Neuronal stem cell (in vitro differentiated cells): ENCODE data around the gene MBD3L2.
"Not testable (repeated sequence)": the region's sequence is repeated elsewhere in the genome, so short reads cannot be mapped to it uniquely, and the experiment has no call there.

Experiments
- DNase-seq: peaks from one replicate; pipeline ENCODE4 v3.0.0-alpha.2; 2013; ENCODE audit warnings: low spot score
- H2AFZ ChIP-seq: one replicate; pipeline ENCODE4 v1.6.1; 2013; ENCODE audit warnings: mild to moderate bottlenecking, low read length, inconsistent platforms
- H2AK5ac ChIP-seq: 2 replicates; pipeline ENCODE4 v1.6.1; 2013; ENCODE audit warnings: low read depth, mild to moderate bottlenecking, inconsistent platforms, low read length, moderate library complexity, mixed read lengths
- H2BK120ac ChIP-seq: 2 replicates; pipeline ENCODE4 v1.6.1; 2013; ENCODE audit warnings: low read depth, mild to moderate bottlenecking, inconsistent platforms, low read length, moderate library complexity, mixed read lengths
- H2BK12ac ChIP-seq: one replicate; pipeline ENCODE4 v1.6.1; 2013; ENCODE audit warnings: low read length, inconsistent platforms
- H2BK15ac ChIP-seq: 2 replicates; pipeline ENCODE4 v1.6.1; 2013; ENCODE audit warnings: mild to moderate bottlenecking, low read length, inconsistent platforms, mixed read lengths
- H2BK5ac ChIP-seq: one replicate; pipeline ENCODE4 v1.6.1; 2013; ENCODE audit warnings: inconsistent platforms, mild to moderate bottlenecking, low read length, moderate library complexity
- H3K14ac ChIP-seq: one replicate; pipeline ENCODE4 v1.6.1; 2013; ENCODE audit warnings: low read length, inconsistent platforms
- H3K18ac ChIP-seq: 2 replicates; pipeline ENCODE4 v1.6.1; 2013; ENCODE audit warnings: low read length, inconsistent platforms
- H3K23ac ChIP-seq: 2 replicates; pipeline ENCODE4 v1.6.1; 2013; ENCODE audit warnings: low read depth, mild to moderate bottlenecking, mixed read lengths, low read length, inconsistent platforms; ENCODE audit not compliant: poor library complexity
- H3K27ac ChIP-seq: replicated peaks from 3 replicates; pipeline ENCODE4 v1.5.1; 2013; ENCODE audit warnings: low read length, inconsistent platforms
- H3K27me3 ChIP-seq, 3 experiments: 2 replicates each; pipeline ENCODE4 v1.6.1; 2013; ENCODE audit warnings: low read length in 3 of 3, mild to moderate bottlenecking in 2 of 3, inconsistent platforms in 1 of 3, low read depth in 1 of 3, mixed read lengths in 1 of 3, moderate library complexity in 1 of 3; ENCODE audit not compliant: control insufficient read depth in 3 of 3, insufficient read depth in 3 of 3
- H3K36me3 ChIP-seq, 2 donors: replicated peaks in 1 of 2; 2 replicates each; pipeline ENCODE4 v1.6.1; 2013; ENCODE audit warnings: low read length in 2 of 2; ENCODE audit not compliant: control insufficient read depth in 2 of 2, insufficient read depth in 2 of 2
- H3K4ac ChIP-seq: 2 replicates; pipeline ENCODE4 v1.6.1; 2013; ENCODE audit warnings: inconsistent platforms, mild to moderate bottlenecking, low read length, moderate library complexity
- H3K4me1 ChIP-seq, 2 donors: 1 replicate in 1 of 2; 2 replicates in 1 of 2; pipeline ENCODE4 v1.6.1; 2013; ENCODE audit warnings: low read length in 2 of 2, low read depth in 1 of 2; ENCODE audit not compliant: control insufficient read depth in 2 of 2, insufficient read depth in 1 of 2
- H3K4me2 ChIP-seq: one replicate; pipeline ENCODE4 v1.6.1; 2013; ENCODE audit warnings: mild to moderate bottlenecking, low read length, inconsistent platforms; ENCODE audit not compliant: insufficient read depth, poor library complexity, severe bottlenecking
- H3K4me3 ChIP-seq, 2 donors: 2 replicates each; pipeline ENCODE4 v1.5.1; 2013; ENCODE audit warnings: low read length in 2 of 2, mild to moderate bottlenecking in 2 of 2, inconsistent platforms in 1 of 2, moderate library complexity in 1 of 2
- H3K79me1 ChIP-seq: one replicate; pipeline ENCODE4 v1.6.1; 2013; ENCODE audit warnings: low read depth, mild to moderate bottlenecking, inconsistent platforms, low read length, moderate library complexity
- H3K9ac ChIP-seq: one replicate; pipeline ENCODE4 v1.6.1; 2013; ENCODE audit warnings: mild to moderate bottlenecking, low read depth, low read length, inconsistent platforms; ENCODE audit not compliant: poor library complexity
- H3K9me3 ChIP-seq, 2 donors: replicated peaks in 1 of 2; 2 replicates each; pipeline versions ENCODE3 to v1.6.1; 2013; ENCODE audit warnings: low read length in 2 of 2, mild to moderate bottlenecking in 2 of 2, inconsistent platforms in 1 of 2, low read depth in 1 of 2, mixed read lengths in 1 of 2, moderate library complexity in 1 of 2; ENCODE audit not compliant: control insufficient read depth in 2 of 2, insufficient read depth in 1 of 2
- H4K8ac ChIP-seq: one replicate; pipeline ENCODE4 v1.6.1; 2013; ENCODE audit warnings: low read depth, mild to moderate bottlenecking, inconsistent platforms, low read length, moderate library complexity
- H4K91ac ChIP-seq: one replicate; pipeline ENCODE4 v1.6.1; 2013; ENCODE audit warnings: low read length, low read depth, mild to moderate bottlenecking, inconsistent platforms; ENCODE audit not compliant: poor library complexity
- WGBS, 2 donors: extraction: QIAGEN DNeasy Blood & Tissue Kit; methylation state at CpG; one replicate each; pipeline ENCODE4 v1.1.7; 2013; ENCODE audit warnings: missing lambda C conversion rate in 2 of 2, mixed read lengths in 1 of 2; ENCODE audit not compliant: insufficient read length in 2 of 2, insufficient replicate concordance in 1 of 2; ENCODE audit errors: extremely low coverage in 2 of 2; 5-methylcytosine and 5-hydroxymethylcytosine counted together

Gene MBD3L2

DNA sequence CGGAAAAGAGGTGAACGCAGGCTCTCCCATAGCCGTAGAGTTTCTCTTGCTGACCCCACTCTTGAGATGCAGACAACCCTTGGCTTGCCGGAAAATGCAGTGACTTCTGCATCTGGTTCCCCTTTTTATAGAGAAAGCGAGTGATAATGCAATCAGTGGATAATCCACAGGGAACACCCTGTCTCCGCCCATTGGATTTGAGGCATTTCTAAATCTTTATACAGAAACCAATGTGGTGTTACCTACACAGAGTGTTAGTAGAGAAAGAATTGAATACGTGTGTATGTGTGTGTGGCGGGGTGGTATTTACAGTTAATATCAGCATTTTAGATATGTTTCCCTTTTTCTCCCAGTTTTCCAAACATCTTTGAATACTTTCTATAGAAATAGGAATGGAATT is 9.5 kb downstream of the MBD3L2 start, which contains the start of gene MBD3L3:
Gene MBD3L3, minus strand, starts transcription at position 101 of the 400 bp plus-strand sequence. Its CDS starts 71 bp downstream, at position 30.
- H2BK15ac ChIP-seq, H3K23ac ChIP-seq, H3K27ac ChIP-seq, H4K91ac ChIP-seq, H3K4me3 ChIP-seq, H3K18ac ChIP-seq, H3K27me3 ChIP-seq, H2AK5ac ChIP-seq, H3K36me3 ChIP-seq, H3K9ac ChIP-seq, H2BK5ac ChIP-seq, H3K79me1 ChIP-seq, H3K4ac ChIP-seq, DNase-seq, H3K14ac ChIP-seq, H2BK12ac ChIP-seq, H3K9me3 ChIP-seq, H3K4me1 ChIP-seq, H2BK120ac ChIP-seq, H2AFZ ChIP-seq, H3K4me2 ChIP-seq, H4K8ac ChIP-seq: not testable (repeated sequence)
- WGBS, 2 donors, result no CpG with 5 or more reads among the region's 8 CpGs

DNA sequence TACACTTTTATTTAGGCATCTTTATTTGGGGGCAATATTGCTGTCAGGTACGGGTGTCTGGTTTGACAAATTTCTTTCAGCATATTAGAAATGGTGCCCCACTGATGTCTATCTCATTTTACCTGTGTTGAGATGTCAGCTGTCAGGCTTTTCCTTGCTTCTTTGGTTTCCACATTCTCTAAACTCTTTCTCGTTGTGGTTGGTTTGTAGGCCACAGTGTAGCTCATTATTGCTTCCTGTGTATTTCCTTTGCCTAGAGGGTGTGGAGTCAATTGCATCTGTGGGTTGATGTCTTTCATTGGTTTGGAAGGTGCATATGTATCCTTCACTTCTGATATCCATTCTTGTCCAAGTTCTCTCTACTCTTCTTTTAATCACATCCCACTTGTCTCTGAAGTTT is 10.9 kb downstream of the MBD3L2 start:
- H2BK5ac ChIP-seq, H3K9ac ChIP-seq, H3K18ac ChIP-seq, H3K14ac ChIP-seq, H2BK12ac ChIP-seq, DNase-seq, H3K23ac ChIP-seq, H2AK5ac ChIP-seq, H2BK120ac ChIP-seq, H2BK15ac ChIP-seq, H3K4me1 ChIP-seq, H4K91ac ChIP-seq, H3K4me2 ChIP-seq, H3K79me1 ChIP-seq, H3K9me3 ChIP-seq, H3K27ac ChIP-seq, H3K27me3 ChIP-seq, H3K4ac ChIP-seq, H2AFZ ChIP-seq, H4K8ac ChIP-seq, H3K4me3 ChIP-seq, H3K36me3 ChIP-seq: not testable (repeated sequence)
- WGBS, 2 donors, result no CpG with 5 or more reads among the region's 2 CpGs

DNA sequence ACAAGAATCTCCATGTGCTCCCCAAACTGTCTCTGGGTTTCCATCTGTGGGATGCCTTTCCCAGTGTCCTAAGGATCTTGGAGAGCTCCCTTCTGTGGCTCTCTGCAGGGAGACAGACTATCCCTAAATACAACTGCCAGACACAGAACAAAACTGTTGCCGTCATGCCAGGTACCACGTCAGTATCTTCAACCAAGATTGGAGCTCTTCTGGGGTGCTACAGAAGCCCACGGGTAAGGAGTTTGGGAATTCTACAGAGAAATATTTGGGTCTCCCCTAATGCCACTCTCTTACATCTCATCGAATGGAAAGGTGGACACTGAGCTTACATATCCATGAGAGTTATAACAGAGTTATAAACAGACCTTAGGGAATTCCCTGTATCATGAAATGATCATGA is 14.2 kb downstream of the MBD3L2 start:
- Histone ChIP-seq H3K4me2 (no peak overlapping the region), H3K14ac (no peak overlapping the region), H3K79me1 (no peaks in the 10 kb centered on the region), H3K9ac (no peak overlapping the region), H2BK12ac (no peak overlapping the region), H3K9me3 (peaks cover 4 to 7% of the 10 kb centered on the region in 2 donors), H2BK5ac (no peak overlapping the region), H2AFZ (no peak overlapping the region), H3K27ac (no peak overlapping the region), H3K4ac (no peak overlapping the region), H3K18ac (no peak overlapping the region), H4K91ac (no peak overlapping the region), H4K8ac (no peak overlapping the region), H3K4me3 (no peak overlapping the region), H2AK5ac (no peak overlapping the region), H3K27me3 (no peaks in the 10 kb centered on the region), H2BK120ac (no peak overlapping the region), H3K36me3 (no peaks in the 10 kb centered on the region), H3K23ac (no peak overlapping the region), H2BK15ac (no peak overlapping the region), H3K4me1 (no peaks in the 10 kb centered on the region)
- no CpG with 5 or more reads among the region's 4 CpGs for WGBS, 2 donors
- no peak for DNase-seq

DNA sequence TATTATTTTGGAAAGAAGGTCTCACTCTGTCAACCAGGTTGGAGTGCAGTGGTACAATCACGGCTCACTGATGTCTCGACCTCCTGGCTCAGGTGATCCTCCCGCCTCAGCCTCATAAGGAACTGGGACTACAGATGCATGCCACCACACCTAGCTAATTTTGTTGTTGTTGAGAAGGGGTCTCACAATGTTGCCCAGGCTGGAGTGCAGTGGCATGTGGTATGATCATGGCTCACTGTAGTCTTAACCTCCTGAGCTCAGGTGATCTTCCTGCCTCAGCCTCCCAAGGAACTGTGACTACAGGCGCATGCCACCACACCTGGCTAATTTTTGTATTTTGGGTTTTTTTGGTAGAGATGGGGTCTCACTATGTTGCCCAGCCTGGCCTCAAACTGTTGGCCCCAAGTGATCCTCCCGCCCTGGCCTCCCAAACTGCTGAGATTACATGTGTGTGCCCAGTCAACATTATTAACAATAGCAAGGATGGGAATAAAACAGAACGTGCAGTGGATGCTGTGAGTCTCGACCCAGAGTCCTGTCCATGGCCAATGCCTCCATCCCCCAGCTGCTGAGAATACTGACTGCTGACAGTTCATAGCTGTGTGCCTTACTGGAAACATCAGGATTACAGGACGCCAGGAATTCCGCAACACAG is 14.8 kb downstream of the MBD3L2 start:
- Histone ChIP-seq H4K8ac (no peak overlapping the region), H2BK15ac (no peak overlapping the region), H3K9ac (no peak overlapping the region), H2AK5ac (no peak overlapping the region), H3K23ac (no peak overlapping the region), H3K4me3 (peak overlapping the region in 1 of 2 donors; percentile 53), H3K14ac (no peak overlapping the region), H3K27me3 (no peaks in the 10 kb centered on the region), H2BK12ac (no peak overlapping the region), H3K4me1 (no peaks in the 10 kb centered on the region), H3K4ac (no peak overlapping the region), H4K91ac (no peak overlapping the region), H2BK5ac (no peak overlapping the region), H3K4me2 (no peak overlapping the region), H3K18ac (no peak overlapping the region), H3K36me3 (no peaks in the 10 kb centered on the region), H3K27ac (no peak overlapping the region), H3K79me1 (no peaks in the 10 kb centered on the region), H3K9me3 (peaks cover 4 to 7% of the 10 kb centered on the region in 2 donors), H2AFZ (no peak overlapping the region), H2BK120ac (no peak overlapping the region)
- WGBS, 2 donors, result no CpG with 5 or more reads among the region's 9 CpGs
- no peak for DNase-seq
